GM18520 (cell line): ENCODE results near the gene TEDC2.
"Not testable (repeated sequence)": the region's sequence is repeated elsewhere in the genome, so short reads cannot be mapped to it uniquely, and the experiment has no call there.

Experiments
- ATAC-seq: cut with Tn5 transposase; IDR thresholded peaks from one replicate; pipeline ENCODE4 v1.9.1; 2021; ENCODE audit not compliant: unreplicated experiment

The TEDC2 gene

DNA sequence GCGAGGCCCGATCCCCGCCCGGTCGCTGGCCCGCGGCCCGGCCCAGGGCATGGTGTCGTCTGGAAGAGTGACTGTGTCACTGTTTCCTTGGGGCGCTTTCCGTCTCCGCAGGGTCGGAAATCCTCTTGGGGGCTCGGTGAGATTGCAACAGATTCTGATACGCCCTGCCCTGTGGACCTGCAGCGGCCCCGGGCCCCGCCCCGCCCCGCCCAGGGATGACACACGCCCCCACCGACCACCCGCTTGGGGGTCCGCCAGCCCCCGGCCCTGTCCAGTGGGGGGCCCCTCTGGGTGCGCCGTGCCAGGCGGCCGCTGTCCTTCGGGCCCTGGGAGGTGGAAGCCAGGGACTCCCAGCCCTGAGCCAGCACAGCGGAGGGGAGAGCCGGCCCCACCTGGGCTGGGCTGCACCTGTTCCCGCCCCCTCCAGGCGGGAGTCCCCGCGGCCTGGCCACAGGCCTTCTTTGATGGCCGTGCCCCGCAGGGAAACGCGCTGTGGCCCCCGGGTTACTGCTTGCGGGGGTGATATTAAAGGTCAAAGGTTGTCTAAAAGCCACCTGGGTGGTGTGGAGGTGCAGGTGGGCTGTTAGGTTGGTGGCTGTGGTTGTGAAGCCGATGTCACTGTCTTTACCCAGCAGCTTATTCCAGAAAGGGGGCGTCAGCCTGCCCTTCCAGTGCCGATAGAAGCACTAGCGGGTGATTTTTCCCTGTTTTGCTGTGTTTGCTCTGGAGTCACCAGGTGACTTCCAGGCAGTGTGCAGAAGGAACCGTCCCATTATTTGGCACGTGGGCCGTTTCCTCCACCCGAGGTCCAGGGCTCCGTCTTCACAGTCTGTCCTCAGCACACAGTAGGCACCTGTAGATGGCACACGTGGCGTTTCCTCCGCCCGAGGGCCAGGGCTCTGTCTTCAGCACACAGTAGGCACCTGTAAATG, 15.8 kb downstream of the TEDC2 start:
- ATAC-seq = no peak

DNA sequence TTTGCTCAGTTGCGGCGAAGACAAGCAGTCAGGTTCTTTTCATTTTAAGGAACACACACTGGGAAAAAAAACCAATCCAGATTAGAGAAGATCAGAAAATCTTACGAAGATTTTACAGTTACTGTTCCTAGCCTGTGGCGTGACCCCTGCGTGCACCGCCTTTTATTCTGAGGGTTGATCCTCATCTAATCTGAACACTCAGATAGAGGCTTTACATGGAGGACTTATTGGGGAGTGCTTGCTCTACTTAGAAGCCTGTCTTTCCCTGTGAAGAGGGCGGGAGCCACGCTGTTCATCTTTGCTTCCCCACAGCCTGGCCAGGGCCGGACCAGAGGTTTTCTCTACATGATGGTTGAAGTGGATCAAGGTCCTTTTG, 16.4 kb downstream of the TEDC2 start:
- ATAC-seq = no peak

DNA sequence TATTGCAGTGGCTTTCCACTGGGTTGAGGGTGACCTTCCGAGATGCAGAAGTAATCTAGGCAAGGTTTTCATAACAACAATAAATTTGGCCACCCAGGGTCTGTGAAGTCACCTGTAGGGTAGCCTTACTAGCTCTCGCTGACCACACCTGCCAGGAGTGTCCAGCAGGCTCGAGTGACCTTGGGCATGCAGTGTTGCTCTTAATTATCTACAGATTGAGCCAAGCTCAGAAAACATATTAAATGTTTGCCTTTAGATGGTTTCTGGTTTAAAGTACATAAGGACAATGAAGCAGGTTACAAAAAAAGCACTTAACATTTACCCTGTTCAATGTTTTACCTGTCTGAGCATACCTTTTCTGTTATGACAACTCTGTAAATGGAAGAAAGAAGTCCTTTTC, 16.8 kb downstream of the TEDC2 start:
- no peak for ATAC-seq

DNA sequence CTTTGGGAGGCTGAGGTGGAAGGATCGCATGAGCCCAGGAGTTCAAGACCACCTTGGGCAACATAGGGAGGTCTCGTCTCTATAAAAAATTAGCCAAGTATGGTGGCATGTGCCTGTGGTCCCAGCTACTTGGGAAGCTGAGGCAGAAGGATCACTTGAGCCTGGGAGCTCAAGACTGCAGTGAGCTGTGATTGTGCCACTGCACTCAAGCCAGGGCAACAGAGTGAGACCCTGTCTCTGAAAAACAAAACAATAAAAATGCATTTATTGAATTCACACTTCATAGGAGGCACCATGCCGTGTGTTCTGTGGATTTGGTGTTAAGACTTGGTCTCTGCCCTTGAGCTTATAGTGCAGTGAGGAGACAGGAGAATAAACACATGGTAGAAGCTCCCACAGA, 17.4 kb downstream of the TEDC2 start:
- ATAC-seq = no peak

DNA sequence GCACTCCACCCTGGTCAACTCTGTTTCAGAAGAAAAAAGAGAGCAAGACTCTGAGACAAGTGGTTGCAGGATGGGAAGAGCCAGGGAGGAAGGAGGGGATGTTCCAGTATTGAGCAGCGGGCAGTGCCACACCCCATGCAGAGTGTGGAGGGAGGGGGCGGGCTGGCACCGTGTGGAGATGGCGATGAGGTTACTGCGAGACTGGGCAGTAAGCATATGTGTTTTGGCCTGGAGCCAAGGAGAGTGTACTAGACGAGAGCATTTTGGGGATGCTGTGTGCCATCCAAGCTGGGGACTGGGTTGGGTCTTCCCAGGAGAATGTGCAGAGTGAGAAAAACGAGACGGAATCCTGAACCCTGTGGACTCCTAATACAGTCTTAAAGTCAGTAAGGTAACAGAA, 18.4 kb downstream of the TEDC2 start:
- no peak for ATAC-seq

DNA sequence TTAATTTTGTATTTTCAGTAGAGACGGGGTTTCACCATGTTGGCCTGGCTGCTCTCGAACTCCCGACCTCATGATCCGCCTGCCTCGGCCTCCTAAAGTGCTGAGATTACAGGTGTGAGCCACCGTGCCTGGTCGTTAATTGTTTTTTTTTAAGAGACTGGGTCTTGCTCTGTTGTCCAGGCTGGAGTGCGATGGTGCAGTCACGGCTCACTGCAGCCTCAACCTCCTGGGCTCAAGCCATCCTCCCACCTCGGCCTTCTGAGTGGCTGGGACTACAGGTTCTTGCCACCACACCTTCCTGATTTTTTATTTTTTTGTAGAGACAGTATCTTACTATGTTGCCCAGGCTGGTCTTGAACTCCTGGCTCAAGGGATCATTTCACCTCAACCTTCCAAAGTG, 20.1 kb downstream of the TEDC2 start:
- ATAC-seq = not testable (repeated sequence)

DNA sequence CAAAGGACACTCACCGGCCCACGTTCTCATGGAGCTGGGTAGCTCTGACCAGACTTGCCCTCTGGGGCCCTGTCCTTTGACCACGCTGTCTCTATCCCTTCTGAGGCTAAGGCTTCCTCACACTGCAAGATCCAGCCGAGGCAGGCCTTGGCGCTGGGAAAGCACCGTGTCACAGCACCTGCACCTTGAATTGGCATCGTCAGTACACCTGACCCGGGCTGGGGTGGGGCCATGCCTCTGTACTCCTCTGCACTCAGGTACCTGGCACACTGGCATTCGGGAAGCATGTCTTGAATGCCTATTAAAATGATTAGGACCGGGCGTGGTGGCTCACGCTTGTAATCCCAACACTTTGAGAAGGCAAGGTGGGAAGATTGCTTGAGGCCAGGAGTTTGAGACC, 21.0 kb downstream of the TEDC2 start:
- ATAC-seq = no peak

DNA sequence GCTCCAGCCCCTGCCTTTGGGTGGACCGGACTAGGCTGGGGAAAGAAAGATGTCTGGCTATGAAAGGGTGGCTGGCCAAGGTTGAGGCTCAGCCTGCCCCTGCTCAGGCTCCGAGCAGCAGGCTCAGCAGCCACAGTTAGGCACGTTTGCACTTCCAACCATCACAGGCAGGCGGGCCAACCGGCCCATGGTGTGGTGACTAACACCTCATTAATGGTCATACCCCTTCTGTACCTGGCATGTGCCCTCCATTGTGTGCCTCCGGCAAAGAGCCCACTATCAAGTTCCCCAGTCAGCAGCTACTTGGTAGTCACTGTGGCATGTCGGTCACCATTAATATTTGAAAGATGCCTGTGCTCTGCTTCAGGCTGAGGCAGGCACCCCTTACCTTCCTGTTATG, 21.8 kb downstream of the TEDC2 start:
- ATAC-seq = no peak

DNA sequence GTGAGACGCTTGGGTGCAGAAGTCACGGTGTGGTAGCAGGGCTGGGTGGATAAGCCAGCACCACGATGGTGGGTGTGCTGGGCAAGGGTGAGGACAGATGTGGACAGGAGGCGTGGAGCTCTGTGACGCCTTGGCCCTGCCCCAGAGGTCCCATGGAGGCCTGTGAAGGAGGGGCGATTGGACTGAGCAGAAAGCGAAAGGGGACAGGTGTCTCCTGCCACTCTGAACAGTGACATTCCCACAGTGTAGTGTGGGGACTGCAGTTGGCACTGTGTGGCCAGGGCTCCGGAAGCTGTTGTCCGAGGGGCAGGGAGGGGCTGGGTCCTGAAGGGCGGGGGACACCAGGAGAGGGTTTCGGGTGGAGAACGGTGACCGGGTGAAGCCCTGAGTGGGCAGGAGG, 22.3 kb downstream of the TEDC2 start:
- no peak for ATAC-seq

DNA sequence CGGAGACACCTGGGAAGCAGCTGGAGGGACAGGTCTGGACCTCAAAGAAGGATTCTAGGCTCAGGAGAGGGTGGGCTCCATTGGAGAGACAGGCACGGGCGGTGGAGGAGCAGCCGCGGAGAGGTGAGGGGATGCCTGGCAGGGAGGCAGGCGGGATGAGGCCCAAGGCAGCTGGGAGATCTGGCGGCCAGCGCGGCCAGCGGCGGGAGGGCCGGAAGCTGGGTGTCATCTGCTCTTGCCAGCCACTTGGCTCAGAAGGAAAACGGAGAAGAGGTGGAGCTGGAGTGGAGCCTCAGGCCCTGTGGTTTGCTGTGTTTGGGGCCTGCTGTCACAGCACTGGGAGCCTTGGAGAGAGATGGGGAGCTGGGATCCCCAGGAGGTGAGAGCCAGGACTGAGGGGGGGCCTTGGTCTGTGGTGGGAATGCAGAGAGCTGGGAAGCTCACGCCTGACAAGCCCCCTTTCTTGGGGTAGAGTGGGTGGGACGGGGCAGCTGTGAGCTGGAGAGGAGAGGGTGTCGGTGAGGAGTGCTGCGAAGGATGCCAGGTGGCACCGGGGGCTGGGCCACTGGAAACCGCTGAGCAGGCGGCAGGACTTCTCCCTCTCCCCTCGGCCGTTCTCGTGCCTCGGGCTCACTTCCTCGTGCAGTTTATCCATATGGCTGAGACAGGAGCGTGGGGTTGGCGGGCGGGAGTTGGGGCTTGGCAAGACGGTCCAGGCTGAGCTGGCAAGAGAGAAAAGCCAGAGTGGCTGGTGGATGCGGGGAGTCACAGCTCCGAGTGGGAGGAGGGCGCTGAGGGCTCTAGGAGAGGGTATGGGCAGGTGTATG, 23.0 kb downstream of the TEDC2 start:
- ATAC-seq = no peak

DNA sequence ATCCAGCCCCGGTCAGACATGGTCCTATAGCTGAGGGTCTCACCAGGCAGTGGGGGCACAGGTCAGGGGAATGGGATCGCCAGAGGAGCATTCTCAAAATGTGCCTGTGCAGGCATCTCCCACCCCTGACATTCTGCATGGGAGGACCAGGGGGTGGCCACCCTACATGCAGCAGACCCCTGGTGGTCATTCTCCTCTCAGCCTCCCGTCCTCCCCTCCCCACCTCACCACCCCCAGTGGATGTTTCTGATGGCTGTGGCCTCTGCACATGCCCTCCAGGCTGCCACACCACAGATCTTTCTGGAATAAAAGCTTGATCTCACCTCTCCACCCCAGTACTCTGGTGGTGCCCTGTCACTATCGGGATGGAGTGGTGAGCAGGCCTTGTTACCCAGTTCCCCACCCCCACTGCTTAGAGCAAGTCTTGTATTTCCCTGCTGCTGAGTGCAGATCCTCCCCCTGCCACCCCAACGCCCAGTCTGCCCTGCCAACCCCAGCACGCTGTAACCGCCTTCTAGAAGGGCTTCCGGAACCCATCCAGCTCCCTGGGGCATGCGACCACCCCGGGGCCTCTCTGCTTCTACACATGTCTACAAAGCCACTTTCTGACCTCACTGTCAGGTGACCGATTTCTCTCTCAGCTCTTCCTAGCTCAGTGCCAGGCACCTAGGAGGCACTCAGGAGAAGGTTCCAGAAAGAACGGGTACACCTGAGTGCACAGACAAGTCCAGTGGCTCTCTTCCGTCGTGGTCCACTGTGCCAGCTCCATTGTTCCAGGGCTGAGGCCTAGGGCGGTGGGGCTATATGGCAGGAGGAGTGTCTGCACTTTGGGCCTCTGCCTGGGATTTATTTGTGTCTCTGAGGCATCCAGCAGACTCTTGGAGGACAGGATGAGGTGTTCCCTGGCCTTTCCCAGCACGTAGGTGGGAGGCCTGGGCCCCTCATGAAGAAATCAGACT, 24.3 kb downstream of the TEDC2 start:
- no peak for ATAC-seq

DNA sequence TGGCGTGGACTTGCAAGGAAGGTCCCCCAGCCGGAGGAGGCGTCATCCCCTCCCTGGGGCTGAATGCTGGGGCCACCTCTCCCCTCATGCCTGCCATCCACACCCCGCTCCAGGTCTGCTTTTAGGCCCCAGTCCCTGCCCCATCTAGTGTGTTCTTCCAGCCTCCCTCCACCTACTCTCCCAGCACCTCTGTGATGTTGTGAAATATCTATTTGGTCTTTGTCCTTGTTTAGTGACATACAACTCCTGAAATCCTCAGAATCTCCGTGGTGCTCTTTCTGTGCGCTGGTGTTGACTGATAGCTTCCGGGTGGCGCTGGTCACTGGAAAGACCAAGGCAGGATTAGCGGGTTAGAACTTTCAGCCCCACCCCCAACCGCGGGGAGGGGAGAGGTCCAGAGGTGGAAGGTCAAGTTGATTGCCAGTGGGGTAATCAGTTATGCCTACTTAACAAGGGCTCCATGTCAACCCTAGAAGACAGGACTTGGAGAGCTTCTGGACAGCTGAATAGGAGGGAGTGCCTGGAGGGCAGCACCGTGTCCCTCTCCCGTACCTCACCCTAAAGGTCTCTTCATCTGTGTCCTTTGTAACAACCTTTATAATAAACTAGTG, 25.1 kb downstream of the TEDC2 start:
- ATAC-seq = no peak

DNA sequence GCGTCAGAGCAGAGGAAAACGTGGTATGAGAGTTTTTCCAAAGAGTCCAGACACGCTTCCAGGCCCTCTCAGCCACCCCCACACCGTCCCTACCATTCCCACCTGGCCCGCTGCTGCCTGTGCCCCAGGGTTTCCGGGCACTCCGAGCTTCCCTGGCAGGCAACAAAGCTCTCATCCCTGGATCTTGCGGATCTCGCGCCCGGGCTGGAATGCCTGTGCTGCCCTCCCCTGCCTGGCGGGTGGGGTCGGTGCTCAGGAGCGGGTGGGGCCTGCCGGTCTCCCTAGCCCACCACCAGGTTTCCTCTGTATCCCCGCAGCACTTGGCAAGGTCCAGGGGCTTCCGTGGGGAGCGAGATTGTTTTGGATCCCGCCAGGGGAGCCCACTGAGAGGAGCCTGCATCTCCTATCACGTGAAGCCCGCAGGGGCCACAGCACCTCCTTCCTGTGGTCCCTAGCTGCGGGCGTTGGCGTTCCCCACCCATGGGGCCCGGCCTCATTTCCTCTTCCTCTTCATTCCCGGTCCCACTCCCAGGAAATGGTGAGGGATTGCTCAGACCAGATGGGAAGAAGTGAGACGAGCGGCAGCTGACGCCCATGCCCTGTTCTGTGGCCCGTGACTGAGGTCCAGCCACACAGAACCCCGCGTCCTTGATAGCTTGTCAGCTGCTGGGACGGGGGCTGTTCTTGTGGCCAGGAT, 26.1 kb downstream of the TEDC2 start:
- no peak for ATAC-seq

DNA sequence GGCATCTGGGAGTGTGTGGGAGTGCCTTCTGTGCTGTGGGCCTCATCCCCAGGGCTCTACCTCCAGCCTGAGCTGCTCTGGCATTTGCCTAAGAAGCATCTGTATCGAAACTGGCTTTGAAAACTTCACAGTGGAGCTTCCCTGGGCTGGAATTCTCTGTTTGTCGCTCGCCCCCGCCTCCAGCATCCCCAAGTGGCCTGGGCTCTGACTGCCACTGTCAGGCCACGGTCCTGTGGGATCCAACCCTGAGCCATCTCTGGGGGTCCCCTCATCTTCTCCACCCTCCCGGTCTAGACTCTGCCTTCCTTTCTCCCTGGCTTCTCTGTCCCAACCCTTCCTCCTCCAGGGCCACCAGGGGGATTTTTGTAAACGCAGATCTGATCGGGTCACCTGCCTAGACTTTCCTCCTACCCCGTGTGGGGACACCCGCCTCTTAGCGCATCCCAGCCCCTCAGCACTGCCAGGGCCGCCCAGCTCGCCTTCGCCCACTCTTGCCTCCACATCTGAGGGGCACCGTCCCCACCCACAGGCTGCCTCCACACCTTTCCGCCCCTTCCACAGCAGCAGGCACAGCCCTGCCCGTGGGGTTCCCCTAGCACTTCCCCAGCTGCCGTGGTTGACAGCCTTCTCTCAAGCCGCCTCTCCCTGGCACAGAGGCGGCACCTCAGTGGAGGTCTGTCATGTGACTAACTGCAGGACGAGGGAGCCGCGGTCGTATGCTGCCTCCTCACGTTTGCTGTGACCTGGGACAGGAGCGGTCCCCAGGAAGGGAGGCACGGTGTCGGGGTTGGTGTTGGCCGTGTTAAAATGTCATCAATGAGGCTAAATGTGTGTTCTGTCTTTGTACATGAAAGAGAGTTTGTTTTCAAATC, 27.0 kb downstream of the TEDC2 start:
- ATAC-seq = peak; percentile 67

DNA sequence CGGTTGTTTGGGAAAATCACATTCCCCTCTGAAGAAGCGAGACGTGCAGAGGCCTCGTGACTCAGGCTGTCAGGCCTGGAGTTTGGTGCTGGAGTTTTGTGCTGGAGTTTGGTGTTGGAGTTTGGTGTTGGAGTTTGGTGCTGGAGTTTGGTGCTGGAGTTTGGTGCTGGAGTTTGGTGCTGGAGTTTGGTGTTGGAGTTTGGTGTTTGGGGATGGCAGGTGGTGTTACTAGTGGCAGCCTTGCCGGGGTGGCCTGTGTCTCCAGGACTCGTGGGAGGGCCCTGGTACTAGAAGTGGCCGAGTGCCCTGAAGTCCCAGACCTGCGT, 27.6 kb downstream of the TEDC2 start:
- ATAC-seq = no peak

DNA sequence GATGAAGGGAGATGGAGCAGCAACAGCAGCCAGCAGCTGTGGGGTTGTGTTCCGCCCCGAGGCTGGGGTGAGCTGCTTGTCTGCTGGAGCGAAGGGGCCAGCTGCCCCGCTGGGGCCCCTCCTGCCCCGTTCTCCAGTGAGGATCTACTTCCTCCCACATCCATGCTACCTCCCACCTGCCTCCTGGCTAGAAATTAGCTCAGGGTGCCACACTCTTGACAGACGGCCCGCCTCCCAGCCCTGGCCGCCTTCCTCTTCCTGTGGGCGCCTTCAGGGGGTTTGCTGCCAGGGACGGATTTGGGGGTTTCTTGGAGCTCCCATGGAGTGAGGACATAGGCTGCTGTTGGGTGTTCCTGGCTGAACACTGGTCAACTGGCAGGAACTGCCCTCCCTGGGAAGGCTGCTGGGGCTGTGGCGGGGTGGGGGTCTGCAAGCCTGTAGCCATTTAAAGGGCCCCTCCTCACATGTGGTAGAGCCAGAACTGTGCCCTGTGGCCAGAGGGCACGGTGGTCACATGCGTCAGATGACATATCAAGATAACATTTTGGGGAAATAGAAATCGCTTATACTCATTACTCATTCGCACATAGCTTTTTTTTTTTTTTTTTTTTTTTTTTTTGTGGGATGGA, 28.1 kb downstream of the TEDC2 start:
- ATAC-seq = no peak

DNA sequence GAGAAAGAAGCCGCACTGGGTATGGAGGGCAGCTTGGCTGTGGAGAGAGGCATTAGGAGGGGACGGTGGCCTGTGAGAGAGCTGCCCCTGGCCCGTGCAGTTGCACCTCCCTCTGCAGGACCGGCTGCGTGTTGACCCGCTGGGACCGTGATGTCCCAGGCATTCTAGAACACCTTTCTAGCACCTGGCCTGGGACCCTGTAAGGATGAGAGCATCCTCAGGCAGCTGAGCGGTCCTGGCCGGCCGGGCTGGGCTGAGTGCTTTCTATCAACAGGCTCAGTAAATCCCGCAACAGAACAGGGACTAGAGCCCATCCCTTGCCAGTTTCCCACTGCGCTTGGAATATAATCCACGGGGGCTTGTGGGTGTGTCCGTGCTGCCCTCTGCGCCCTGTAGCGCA, 29.7 kb downstream of the TEDC2 start:
- no peak for ATAC-seq

DNA sequence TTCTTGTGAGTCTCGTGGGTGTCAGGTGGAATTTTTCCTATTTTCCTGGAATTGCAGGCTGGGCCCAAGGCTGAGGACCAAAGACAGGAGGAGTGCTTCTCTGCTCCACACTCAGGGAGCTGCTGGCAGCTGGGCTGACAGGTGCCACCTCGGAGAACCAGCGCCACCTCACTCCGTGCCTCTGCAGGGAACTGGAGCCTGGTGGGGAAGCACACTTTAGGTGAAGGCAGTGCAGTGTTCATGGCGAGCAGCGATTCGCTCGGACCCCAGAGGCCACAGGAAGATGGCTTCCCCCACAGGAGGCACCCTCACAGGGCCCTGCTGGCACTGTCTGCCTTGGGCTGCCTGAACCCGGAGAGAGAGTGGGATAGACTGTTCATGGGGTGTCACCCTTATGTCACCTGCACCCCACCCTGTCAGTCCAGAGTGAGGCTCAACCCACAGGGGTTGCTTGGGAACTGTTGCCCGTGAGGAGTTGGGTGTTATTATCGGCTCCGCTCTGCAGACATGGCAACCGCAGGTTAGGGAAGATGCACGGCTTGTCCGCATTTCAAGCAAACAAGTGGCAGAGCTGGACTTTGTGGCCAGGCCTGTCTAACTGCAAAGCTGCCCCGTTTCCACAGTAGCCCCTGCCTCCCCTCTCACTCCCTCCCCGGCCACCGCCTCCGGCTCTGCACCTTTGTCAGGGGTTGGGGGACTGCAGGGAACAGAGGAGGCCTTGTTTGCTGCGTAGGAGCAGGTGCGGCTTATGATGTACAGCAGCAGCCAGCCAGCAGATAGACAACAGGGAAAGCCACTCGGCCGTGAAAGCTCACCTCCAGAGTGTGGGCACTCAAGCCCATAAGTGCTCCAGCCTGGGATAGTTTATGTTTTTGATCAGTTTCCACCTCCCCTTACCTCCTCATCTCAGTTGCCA, 30.5 kb downstream of the TEDC2 start:
- no peak for ATAC-seq
